Kidney epithelial cell (primary cell): Measurements from ENCODE around the gene DSC2. TPM values are rescaled to one million over a fixed set of nuclear protein-coding genes. Genes with fewer than 3 reads are reported as not detected.
"Not testable (repeated sequence)": the region's sequence is repeated elsewhere in the genome, so short reads cannot be mapped to it uniquely, and the experiment has no call there.

ENCODE experiments used
- DNase-seq: peaks from one replicate; pipeline ENCODE4 v3.0.0-alpha.2; 2010; ENCODE audit warnings: low read depth
- H3K27me3 ChIP-seq: 2 replicates; pipeline ENCODE4 v1.6.0; 2011; ENCODE audit warnings: low read length; ENCODE audit not compliant: control insufficient read depth, insufficient read depth
- H3K36me3 ChIP-seq: 2 replicates; pipeline ENCODE4 v1.5.1; 2011; ENCODE audit warnings: low read length; ENCODE audit not compliant: control insufficient read depth, insufficient read depth
- H3K4me3 ChIP-seq: 2 replicates; pipeline ENCODE4 v1.5.1; 2011; ENCODE audit warnings: low read depth, mild to moderate bottlenecking, control low read depth, low read length
- CTCF ChIP-seq: IDR thresholded peaks from 2 replicates; pipeline ENCODE4 v1.5.1; 2011; ENCODE audit warnings: mild to moderate bottlenecking, moderate library complexity, low read length, control low read depth, inconsistent platforms; ENCODE audit not compliant: insufficient read depth, poor library complexity, severe bottlenecking
- total RNA-seq: library from RNA; depleted of rRNA; stranded (reverse); fragments of >200 nt; gene quantifications from 2 replicates; pipeline ENCODE4 v1.2.3, GENCODE V29; 2015

Gene DSC2
- total RNA-seq, 1 donor from 2014 or later = 31.8 TPM

GRCh38 chr18:31134988-31135529 is 32.8 kb upstream of the DSC2 start:
- no peak for DNase-seq
- Histone ChIP-seq H3K27me3 (no peaks in the 10 kb centered on the region), H3K4me3 (no peak overlapping the region), H3K36me3 (no peaks in the 10 kb centered on the region)
- no peak for TF ChIP-seq CTCF

- Histone ChIP-seq H3K36me3 (no peaks in the 10 kb centered on the region), H3K4me3 (no peak overlapping the region), H3K27me3 (no peaks in the 10 kb centered on the region)
- no peak for DNase-seq
- no peak for TF ChIP-seq CTCF
Measured at GRCh38 chr18:31129398-31130115, 27.3 kb upstream of the DSC2 start.

GRCh38 chr18:31125878-31126277 is 23.7 kb upstream of the DSC2 start:
- Histone ChIP-seq H3K27me3 (no peaks in the 10 kb centered on the region), H3K4me3 (no peak overlapping the region), H3K36me3 (no peaks in the 10 kb centered on the region)
- DNase-seq = no peak
- TF ChIP-seq CTCF = no peak

DNA sequence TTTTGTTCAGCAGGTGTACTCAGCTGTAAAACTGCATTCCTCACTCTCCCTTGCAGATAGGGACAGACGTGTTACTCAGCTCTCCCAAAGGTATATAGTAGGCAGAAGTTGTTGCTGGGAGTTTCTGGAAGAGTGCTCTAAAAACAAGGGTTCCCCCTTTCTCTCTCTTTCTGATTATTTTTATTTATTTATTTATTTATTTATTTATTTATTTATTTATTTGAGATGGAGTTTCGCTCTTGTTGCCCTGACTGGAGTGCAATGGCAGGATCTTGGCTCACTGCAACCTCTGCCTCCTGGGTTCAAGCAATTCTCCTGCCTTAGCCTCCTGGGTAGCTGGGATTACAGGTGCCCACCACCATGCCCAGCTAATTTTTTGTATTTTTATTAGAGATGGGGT is 20.9 kb upstream of the DSC2 start:
- H3K36me3 ChIP-seq, DNase-seq, H3K27me3 ChIP-seq, H3K4me3 ChIP-seq: not testable (repeated sequence)

GRCh38 chr18:31120594-31120993 is 18.4 kb upstream of the DSC2 start:
- no peak overlapping the region for H3K4me3 ChIP-seq
- no peak for DNase-seq
- no peak for TF ChIP-seq CTCF
- H3K36me3 ChIP-seq = no peaks in the 10 kb centered on the region
- no peaks in the 10 kb centered on the region for H3K27me3 ChIP-seq

- no peak for DNase-seq
- Histone ChIP-seq H3K36me3 (no peaks in the 10 kb centered on the region), H3K27me3 (no peaks in the 10 kb centered on the region), H3K4me3 (no peak overlapping the region)
- no peak for TF ChIP-seq CTCF
Measured at GRCh38 chr18:31116853-31117595, 14.8 kb upstream of the DSC2 start.
